NCI-H2227 (cell line): ENCODE measurements around the gene CDH13.

Experiments used
- DNase-seq: peaks from one replicate; lab custom pipeline; 2025; ENCODE audit not compliant: unreplicated experiment; lab: John Stamatoyannopoulos, UW

CDH13 gene

DNA sequence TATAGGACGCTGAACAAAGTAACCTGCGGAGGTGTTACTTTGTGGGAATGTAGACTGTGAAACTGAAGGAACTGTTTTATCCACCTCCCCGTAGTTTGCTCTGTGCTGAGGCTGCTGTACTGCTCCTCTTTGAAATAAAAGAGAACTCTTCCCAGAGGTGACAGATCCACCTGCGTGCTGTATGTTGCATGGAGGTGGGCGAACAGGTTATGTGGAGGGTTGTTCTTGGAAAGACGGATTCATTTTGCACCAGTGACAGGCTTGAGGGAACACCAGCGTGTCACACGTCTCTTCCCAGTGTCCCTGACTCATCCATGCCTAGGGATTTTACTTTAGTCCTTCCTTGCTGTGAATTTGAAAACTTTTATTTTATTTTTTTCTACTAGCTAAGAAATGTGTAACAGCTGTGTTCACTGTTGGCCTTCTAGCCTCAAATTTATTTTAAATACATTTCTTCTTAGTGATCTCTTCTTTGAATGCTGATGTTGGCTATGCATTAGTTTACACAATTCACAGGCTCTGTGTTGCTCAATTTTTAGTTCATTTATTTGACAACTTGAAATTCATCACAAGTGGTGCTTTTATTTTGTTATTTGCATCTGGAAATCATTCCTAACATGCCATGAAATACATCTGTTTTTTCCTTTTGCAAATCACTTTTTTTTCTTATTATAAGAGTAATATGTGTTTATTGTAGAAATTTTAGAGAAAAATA, 512.4 kb downstream of the CDH13 start:
- DNase-seq, result no peak

- DNase-seq, result no peak
Observed at GRCh38 chr16:83143788-83144187, 517.0 kb downstream of the CDH13 start.

- no peak for DNase-seq
Observed at GRCh38 chr16:83145297-83145696, 518.5 kb downstream of the CDH13 start.

DNA sequence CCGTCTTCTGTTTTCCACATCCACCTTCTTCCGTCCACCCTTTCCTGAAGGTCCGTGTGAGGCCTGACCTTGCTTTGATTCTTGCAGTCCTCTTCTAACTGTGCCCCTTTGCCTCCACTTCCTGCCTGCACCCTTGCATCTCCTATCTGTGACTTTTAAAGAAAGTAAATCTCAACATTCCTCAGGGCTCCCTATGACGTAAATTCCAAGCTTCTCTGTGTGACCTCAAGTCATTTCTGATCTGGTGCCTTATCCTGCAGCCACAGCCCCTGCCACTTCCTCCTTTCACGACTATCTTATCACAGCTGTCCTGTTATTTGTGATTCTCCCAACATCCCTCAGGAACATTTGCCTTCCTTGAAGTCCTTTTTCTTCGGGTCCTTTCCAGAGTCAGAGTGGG, 520.5 kb downstream of the CDH13 start:
- no peak for DNase-seq

DNA sequence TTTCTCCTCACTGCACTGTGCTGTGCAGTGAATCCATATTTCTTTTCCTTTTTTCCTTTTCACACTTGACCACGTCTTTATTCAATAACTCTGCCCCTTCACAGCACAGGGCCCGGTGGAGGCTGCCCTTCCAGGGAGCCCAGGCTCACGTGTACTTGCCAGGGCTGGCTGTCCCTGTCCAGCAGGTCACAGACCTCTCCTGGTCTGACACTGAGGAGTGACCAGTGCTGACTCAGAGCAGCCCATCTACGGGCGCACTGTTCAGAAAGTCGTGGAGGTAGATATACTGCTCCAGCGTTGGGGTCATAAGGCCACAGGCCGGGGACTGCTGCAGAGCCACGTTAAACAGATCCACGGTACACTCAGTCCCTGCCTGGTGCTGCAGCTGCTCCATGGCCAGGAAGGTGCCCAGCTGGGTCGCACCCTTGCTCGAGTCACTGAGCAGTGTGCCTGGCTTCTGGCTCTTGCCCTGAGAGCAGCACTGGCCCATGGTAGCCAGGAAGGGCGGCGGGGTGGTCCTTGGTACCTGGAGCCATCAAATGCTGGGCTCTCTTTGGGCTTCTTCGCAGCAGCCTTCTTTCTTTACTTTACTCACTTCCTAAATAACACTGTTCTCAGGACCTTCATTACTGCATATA, 531.7 kb downstream of the CDH13 start:
- no peak for DNase-seq

DNA sequence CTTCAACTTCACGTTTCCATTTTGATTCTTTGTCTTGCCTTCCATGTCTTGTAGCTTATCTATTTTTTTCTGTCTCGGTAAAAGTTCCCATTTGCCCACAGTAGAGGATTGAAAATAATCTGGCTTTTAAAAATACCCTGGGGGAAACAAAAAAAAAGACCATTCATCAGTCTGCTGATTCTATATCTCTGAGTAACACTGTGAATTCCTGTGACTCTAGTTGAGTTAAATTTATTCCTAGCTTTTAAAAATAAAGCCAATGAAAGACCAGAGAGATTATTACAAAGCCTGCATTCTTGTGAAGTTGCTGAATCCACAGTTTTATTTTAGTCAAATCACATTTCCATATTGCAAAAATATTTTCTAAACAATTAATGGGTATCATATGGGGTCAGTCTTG, 532.3 kb downstream of the CDH13 start:
- DNase-seq, result no peak

GRCh38 chr16:83160287-83161020, 533.7 kb downstream of the CDH13 start:
- DNase-seq, result no peak

DNA sequence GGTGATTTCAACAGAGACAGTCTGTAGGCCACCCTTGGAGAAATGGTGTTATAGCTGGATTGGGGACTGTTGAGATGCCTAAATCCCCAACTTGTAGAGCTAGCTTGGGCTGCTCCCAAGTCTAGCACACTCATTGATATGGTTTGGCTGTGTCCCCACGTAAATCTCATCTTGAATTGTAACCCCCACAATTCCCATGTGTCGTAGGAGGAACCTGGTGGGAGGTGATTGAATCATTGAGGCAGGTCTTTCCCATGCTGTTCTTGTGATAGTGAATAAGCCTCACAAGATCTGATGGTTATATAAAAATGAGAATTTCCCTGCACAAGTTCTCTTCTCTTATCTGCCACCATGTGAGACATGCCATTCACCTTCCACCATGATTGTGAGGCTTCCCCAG, 536.0 kb downstream of the CDH13 start:
- no peak for DNase-seq

GRCh38 chr16:83164816-83165215, 538.0 kb downstream of the CDH13 start:
- no peak for DNase-seq

GRCh38 chr16:83171396-83171795, 544.6 kb downstream of the CDH13 start:
- DNase-seq, result no peak

- DNase-seq, result no peak
Observed at GRCh38 chr16:83174671-83175070, 547.9 kb downstream of the CDH13 start.

- DNase-seq, result no peak
Observed at GRCh38 chr16:83176802-83177201, 550.0 kb downstream of the CDH13 start.

DNA sequence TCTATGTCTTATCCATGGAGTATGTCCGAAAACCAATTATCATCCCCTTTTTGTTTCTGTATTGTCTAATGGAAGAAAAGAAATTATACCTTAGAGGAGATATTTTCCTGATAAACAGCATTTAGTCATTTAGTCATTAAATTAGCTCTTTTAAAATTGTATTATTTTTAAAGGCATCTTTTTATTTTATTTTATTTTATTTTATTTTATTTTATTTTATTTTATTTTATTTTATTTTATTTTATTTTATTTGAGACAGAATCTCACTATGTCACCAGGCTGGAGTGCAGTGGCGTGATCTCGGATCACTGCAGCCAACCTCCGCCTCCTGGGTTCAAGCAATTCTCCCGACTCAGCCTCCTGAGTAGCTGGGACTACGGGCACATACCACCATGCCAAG, 559.1 kb downstream of the CDH13 start:
- DNase-seq, result no peak

- DNase-seq, result no peak
Observed at GRCh38 chr16:83187405-83187804, 560.6 kb downstream of the CDH13 start.

- no peak for DNase-seq
Observed at GRCh38 chr16:83196796-83197195, 570.0 kb downstream of the CDH13 start.

DNA sequence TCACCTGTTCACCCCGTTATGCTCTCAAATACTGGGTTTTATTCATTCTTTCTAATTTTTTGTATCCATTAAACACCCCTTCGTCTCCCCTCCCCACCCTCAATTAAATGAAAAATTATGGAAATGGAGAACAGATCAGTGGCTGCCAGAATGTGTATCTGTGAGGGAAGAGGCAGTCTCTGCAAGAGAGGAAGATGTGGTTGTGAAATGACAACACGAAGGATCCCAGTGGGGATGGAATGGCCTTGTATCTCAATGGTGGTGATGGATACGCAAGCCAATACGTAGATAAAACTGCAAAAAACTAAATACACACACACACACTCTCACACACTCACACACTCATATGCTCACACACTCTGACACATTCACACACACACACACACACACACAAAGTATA, 570.7 kb downstream of the CDH13 start:
- DNase-seq, result no peak

DNA sequence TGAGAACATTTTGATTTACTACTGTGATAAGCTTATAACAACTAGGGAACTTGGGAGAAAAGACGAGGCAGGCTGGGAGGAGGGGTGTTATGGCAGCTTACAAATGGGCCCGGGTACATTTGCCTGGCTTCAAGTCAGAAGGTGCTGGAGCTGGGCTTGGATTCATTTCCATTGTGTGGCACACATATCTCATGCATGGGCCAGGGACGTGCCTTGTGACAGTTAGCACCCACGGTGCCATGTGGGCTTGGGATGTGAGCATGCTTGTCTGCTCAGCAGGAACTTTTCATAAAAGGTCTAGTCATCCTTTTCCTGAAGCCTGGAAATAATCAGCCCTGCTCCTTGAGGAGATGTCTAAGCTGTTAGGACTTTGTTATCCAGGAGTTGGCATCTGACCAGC, 572.2 kb downstream of the CDH13 start:
- no peak for DNase-seq

GRCh38 chr16:83200005-83200779, 573.4 kb downstream of the CDH13 start:
- DNase-seq, result no peak

DNA sequence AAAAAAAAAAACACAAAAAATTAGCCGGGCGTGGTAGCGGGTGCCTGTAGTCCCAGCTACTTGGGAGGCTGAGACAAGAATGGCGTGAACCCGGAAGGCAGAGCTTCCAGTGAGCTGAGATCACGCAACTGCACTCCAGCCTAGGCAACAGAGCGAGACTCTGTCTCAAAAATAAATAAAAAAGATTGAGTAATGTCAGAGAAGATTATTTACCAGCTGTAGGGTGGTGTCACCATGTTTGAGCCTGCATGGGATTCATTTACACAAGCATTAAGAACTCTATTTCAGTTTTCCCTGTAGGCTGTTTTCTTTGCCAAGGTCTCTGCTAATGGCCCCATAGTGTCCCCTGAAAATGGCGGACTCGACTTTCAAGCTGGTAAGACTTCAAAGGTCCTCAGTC, 575.0 kb downstream of the CDH13 start:
- DNase-seq, result no peak

DNA sequence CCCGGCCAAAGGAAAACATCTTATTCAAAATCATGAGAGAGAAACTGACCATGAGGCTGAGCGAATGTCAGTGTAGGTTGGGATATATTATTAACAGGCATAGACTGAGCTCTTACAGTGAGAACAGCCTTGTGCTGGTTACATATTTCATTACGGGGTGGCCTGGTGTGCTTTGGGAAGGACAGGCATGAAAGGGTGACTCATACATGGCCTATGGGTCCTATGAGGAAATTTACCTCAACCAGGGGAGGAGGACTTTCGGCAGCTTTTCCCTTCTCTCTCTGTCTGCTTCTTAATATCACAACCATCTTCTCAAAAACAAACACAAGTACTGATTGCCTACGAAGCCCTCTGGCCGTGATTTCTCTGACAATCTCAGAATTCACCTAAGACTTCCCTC, 579.1 kb downstream of the CDH13 start:
- DNase-seq, result no peak

DNA sequence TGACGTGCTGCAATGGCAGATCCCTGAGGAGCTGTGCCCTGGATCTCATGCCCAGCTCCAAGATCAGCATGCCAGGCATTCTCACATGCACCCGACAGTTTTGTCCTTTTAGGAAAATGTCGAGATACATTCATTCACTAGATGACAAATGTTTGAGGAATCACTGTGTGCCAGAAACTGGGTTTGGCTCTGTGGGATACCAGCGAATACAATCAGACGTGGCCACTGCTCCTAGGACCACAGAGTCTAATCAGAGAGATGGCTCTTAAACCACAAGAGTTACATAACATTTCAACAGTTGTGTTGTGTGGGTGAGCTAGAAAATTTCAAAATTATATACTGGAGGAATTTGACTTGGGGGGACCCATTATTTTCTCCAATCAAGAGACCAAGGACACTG, 579.7 kb downstream of the CDH13 start:
- DNase-seq, result no peak

- no peak for DNase-seq
Observed at GRCh38 chr16:83211711-83212110, 584.9 kb downstream of the CDH13 start.
